Fibroblast of the aortic adventitia (primary cell): ENCODE data around the gene SON. TPM values are rescaled to one million over a fixed set of nuclear protein-coding genes. Genes with fewer than 3 reads are reported as not detected.

Experiments
- DNase-seq: peaks from one replicate; pipeline ENCODE4 v3.0.0-alpha.2; 2010; ENCODE audit warnings: low read depth
- H3K4me3 ChIP-seq: 2 replicates; pipeline ENCODE4 v1.5.1; 2011; ENCODE audit warnings: low read depth, mild to moderate bottlenecking, control low read depth, low read length, moderate library complexity
- total RNA-seq: library from RNA; depleted of rRNA; stranded (reverse); fragments of >200 nt; gene quantifications from 2 replicates; pipeline ENCODE4 v1.2.3, GENCODE V29; 2012; ENCODE audit warnings: low replicate concordance
- TF ChIP-seq, protein P1 (sequence below): IDR thresholded peaks from 2 replicates; pipeline ENCODE4 v1.5.1; 2011; ENCODE audit warnings: mild to moderate bottlenecking, low read length, control low read depth, inconsistent platforms; ENCODE audit not compliant: insufficient read depth

The SON gene
- total RNA-seq, 1 donor: 138 TPM

DNA sequence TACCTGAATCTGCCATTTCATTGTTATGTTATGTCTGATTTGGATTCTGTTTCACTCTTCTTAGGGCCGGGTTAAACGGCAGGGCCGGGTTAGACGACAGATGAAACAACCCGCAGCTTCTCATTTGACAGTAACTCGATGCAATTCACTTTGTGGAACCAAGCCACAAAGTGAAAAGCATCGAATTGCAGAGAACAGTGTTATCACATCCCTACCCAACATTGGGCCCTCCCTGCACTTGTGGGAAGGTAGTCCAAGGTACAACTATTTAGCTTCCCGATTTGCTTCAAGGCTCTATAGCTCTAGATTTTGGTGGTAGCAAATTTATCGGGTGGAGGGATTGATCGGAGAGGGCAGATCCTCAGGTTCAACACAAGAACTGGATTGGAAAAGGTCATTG lies 17.0 kb downstream of the SON start:
- TF ChIP-seq, protein P1, sequence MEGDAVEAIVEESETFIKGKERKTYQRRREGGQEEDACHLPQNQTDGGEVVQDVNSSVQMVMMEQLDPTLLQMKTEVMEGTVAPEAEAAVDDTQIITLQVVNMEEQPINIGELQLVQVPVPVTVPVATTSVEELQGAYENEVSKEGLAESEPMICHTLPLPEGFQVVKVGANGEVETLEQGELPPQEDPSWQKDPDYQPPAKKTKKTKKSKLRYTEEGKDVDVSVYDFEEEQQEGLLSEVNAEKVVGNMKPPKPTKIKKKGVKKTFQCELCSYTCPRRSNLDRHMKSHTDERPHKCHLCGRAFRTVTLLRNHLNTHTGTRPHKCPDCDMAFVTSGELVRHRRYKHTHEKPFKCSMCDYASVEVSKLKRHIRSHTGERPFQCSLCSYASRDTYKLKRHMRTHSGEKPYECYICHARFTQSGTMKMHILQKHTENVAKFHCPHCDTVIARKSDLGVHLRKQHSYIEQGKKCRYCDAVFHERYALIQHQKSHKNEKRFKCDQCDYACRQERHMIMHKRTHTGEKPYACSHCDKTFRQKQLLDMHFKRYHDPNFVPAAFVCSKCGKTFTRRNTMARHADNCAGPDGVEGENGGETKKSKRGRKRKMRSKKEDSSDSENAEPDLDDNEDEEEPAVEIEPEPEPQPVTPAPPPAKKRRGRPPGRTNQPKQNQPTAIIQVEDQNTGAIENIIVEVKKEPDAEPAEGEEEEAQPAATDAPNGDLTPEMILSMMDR: no peak
- DNase-seq: no peak
- no peak overlapping the region for H3K4me3 ChIP-seq

DNA sequence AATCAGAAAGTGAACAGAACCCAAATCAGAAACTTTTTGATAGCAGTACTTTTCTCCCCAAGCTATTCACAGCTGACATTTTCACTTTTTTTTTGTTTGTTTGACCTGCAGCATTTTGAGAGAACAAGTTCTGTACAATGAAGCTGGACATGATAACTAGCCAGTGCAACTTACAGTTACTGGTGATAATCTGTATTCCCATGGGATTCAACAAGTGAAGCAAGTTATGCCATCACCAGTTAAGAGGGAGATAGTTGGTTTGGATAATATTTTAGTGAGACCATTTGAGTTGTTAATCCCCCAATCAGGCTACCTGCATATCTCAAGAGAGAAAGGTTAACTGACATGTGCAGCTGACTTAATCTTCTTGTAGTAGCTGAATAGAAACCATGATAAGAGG lies 18.1 kb downstream of the SON start:
- TF ChIP-seq, protein P1: no peak
- no peak for DNase-seq
- H3K4me3 ChIP-seq: no peak overlapping the region

DNA sequence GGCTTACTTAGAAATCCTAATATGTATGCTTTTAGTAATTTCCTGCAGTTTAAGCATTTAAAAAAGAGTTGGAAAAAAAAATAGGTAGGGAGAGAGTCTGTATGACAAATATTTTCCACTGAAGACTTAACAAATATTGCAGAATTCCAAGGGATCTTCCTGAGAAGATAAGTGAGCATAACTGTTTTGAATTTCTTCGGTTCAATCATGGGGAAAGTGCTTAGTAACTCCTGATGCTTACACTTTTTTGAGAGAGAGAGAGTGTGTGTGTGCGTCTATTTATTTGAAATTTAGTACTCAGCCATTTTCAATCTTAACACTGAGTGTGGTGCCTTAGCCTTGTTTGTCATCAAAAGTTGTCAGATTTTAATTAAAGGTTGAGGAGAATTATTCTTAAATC lies 18.5 kb downstream of the SON start:
- no peak for DNase-seq
- TF ChIP-seq, protein P1: no peak
- H3K4me3 ChIP-seq: no peak overlapping the region

DNA sequence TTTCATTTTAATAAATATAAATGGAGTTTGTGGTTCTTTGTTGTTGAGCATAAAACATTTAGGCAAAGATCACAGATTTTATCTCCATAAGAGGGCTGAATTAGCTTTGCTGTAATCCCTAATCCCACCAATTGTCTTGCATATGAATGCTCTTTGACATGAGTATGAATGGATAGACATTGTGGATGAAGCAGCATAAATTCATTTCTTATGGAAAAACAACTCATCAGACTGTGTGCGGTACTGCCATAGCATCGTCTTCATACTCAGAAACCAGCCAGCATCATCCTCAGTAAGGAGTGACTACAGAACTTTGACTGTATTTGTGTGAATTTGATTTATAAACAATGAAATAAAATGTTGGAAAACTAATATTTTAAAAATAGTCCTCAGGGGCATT lies 19.6 kb downstream of the SON start:
- no peak overlapping the region for H3K4me3 ChIP-seq
- no peak for DNase-seq
- TF ChIP-seq, protein P1: no peak

DNA sequence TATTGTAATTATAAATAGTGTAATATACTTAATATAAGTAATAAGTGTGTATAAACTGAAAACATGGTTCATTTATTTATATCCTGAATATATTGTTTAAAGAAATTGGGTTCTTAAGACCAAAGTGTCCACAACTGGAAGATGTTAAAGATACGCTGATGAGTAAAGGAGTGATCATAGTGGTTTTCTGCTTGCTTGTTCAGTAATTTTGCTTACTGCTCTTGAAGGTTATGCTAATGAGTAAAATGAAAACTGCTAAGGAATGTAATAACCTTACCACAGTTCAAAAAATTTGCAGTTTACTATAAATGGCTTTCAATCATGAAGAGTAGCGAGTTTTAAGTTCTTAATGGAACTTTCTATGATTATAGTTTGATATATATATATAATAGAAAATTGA lies 23.7 kb downstream of the SON start:
- DNase-seq: no peak
- TF ChIP-seq, protein P1: no peak
- H3K4me3 ChIP-seq: no peak overlapping the region

DNA sequence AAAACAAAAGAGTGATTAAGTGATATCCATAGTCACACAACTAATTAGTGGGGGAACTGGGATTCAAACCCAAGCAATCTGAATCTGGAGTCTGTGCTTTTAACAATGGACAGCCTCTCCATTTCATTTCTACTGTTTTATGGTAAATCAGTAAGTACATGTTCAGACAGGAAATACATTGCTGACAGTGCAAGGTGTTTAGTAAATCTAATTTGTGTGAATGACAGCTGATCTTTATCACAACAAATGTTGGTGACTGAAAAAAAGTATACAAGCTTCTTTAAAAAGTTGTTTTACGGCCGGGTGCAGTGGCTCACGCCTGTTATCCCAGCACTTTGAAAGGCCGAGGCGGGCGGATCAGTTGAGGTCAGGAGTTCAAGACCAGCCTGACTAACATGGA lies 25.1 kb downstream of the SON start:
- TF ChIP-seq, protein P1: no peak
- H3K4me3 ChIP-seq: no peak overlapping the region
- DNase-seq: no peak

DNA sequence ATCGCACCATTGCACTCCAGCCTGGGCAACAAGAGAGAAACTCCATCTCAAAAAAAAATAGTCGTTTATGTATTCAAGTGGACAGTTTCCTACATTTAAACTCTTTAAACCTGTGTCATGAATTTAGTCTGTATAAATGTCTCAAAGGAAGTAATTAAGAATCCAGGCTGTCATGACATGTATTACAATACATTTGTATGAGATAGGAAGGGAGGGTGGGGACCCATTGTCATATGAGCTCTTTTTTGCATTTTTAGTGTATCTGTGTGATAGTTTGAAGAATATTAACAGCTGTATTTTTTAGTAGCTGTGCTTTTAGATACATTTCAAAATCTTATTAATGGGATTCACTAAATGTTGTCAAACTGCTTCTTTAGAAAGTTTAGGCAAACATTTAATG lies 25.6 kb downstream of the SON start:
- no peak overlapping the region for H3K4me3 ChIP-seq
- TF ChIP-seq, protein P1: no peak
- no peak for DNase-seq
